Measurements from ENCODE around the gene NDFIP1.

DNA sequence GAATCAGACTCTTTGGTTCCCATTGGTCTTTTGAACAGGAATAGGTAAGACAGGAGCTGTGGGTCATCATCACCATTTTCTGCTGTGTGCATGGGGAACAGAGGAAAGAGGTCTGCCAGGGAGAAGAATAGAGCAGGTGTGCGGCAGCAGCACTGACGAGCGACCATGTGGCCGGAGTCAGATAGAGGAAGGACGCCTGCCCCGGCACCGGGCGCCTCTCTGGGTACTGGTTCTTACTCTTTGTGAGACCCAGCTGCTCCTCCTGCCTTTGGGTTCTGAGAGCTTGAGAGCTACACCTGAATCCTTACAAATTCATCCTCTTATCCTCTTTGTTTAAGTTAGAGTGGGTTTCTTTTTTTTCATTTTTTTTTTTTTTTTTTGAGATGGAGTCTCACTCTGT, 90.8 kb downstream of the NDFIP1 start:
- TF ChIP-seq CTCF (IDR thresholded peaks at IDR 0.05) (no peak), POLR2A (IDR thresholded peaks at IDR 0.05) (no peak)

Data from Peyer's patch (tissue), 4 donors.